Activated CD8-positive, alpha-beta memory T cell treated with anti-CD3 and anti-CD28 coated beads for 36 hours (primary cell): ENCODE results near the gene HS6ST2. TPM values are rescaled to one million over a fixed set of nuclear protein-coding genes. Genes with fewer than 3 reads are reported as not detected.

Experiments used
- CTCF ChIA-PET: fragments of 350-600 bp; sonication (Branson Sonifier 250); formaldehyde crosslinking; loops from one replicate; lab custom pipeline; 2021; ENCODE audit warnings: antibody characterized with exemption; lab: Charles Lee
- POLR2A ChIA-PET: fragments of 350-600 bp; sonication (Branson Sonifier 250); formaldehyde crosslinking; loops from one replicate; lab custom pipeline; 2021; ENCODE audit warnings: antibody characterized with exemption; lab: Charles Lee
- total RNA-seq, 2 experiments: library from RNA; stranded (reverse); gene quantifications; one replicate each; pipeline ENCODE4 v1.2.3, GENCODE V29; 2021

The HS6ST2 gene
- total RNA-seq, 2 experiments from 2014 or later: 0.13 to 0.19 TPM

- POLR2A ChIA-PET: no interaction called here
- CTCF ChIA-PET: no interaction called here
These were observed 147.3 kb downstream of the HS6ST2 start for GRCh38 chrX:132810964-132811712.

GRCh38 chrX:132810488-132810887 is 147.9 kb downstream of the HS6ST2 start:
- POLR2A ChIA-PET: no interaction called here
- CTCF ChIA-PET: no interaction called here

GRCh38 chrX:132809581-132809980 is 148.8 kb downstream of the HS6ST2 start:
- CTCF ChIA-PET: no interaction called here

GRCh38 chrX:132807411-132808030 is 150.9 kb downstream of the HS6ST2 start:
- POLR2A ChIA-PET: no interaction called here

More at GRCh38 chrX:132809581-132809980, 148.8 kb downstream of the HS6ST2 start:
- POLR2A ChIA-PET: no interaction called here

GRCh38 chrX:132802033-132802432 is 156.4 kb downstream of the HS6ST2 start:
- ChIA-PET CTCF (no interaction called here), POLR2A (no interaction called here)

More at GRCh38 chrX:132807411-132808030, 150.9 kb downstream of the HS6ST2 start:
- CTCF ChIA-PET: no interaction called here

GRCh38 chrX:132795181-132795580 is 163.2 kb downstream of the HS6ST2 start:
- ChIA-PET POLR2A (no interaction called here), CTCF (no interaction called here)

- POLR2A ChIA-PET: no interaction called here
- CTCF ChIA-PET: no interaction called here
These were observed 166.7 kb downstream of the HS6ST2 start for GRCh38 chrX:132791714-132792113.

- ChIA-PET POLR2A (no interaction called here), CTCF (no interaction called here)
These were observed 168.1 kb downstream of the HS6ST2 start for GRCh38 chrX:132790329-132790728.

- CTCF ChIA-PET: no interaction called here
- POLR2A ChIA-PET: no interaction called here
These were observed 172.2 kb downstream of the HS6ST2 start for GRCh38 chrX:132786217-132786616.

GRCh38 chrX:132778917-132779316 is 179.5 kb downstream of the HS6ST2 start:
- ChIA-PET CTCF (no interaction called here), POLR2A (no interaction called here)

- POLR2A ChIA-PET: no interaction called here
- CTCF ChIA-PET: no interaction called here
These were observed 181.8 kb downstream of the HS6ST2 start for GRCh38 chrX:132776486-132777210.

GRCh38 chrX:132775263-132775823 is 183.1 kb downstream of the HS6ST2 start:
- ChIA-PET POLR2A (interaction anchor here (0.8 kb wide), 1 partner anchor 38 kb away, joined by 4 read pairs; no protein-coding TSS in a partner anchor), CTCF (no interaction called here)

- ChIA-PET POLR2A (no interaction called here), CTCF (no interaction called here)
These were observed 184.3 kb downstream of the HS6ST2 start for GRCh38 chrX:132774010-132774714.

GRCh38 chrX:132769609-132770008 is 188.8 kb downstream of the HS6ST2 start:
- ChIA-PET POLR2A (no interaction called here), CTCF (no interaction called here)

GRCh38 chrX:132766452-132766851 is 192.0 kb downstream of the HS6ST2 start:
- ChIA-PET POLR2A (no interaction called here), CTCF (no interaction called here)

- CTCF ChIA-PET: no interaction called here
- POLR2A ChIA-PET: no interaction called here
These were observed 194.9 kb downstream of the HS6ST2 start for GRCh38 chrX:132763528-132763927.

GRCh38 chrX:132758759-132759158 is 199.7 kb downstream of the HS6ST2 start:
- CTCF ChIA-PET: no interaction called here
- POLR2A ChIA-PET: no interaction called here

GRCh38 chrX:132757066-132757623 is 201.3 kb downstream of the HS6ST2 start:
- ChIA-PET CTCF (no interaction called here), POLR2A (no interaction called here)

GRCh38 chrX:132756439-132756838 is 202.0 kb downstream of the HS6ST2 start:
- ChIA-PET POLR2A (no interaction called here), CTCF (no interaction called here)
